NCI-H69 (cell line): ENCODE data around the gene TACR1.
"Not testable (repeated sequence)": the region's sequence is repeated elsewhere in the genome, so short reads cannot be mapped to it uniquely, and the experiment has no call there.

Source experiments
- DNase-seq: peaks from one replicate; lab custom pipeline; 2025; lab: John Stamatoyannopoulos, UW

Gene TACR1

GRCh38 chr2:75146221-75146605 is 53.1 kb downstream of the TACR1 start:
- DNase-seq: not testable (repeated sequence)

DNA sequence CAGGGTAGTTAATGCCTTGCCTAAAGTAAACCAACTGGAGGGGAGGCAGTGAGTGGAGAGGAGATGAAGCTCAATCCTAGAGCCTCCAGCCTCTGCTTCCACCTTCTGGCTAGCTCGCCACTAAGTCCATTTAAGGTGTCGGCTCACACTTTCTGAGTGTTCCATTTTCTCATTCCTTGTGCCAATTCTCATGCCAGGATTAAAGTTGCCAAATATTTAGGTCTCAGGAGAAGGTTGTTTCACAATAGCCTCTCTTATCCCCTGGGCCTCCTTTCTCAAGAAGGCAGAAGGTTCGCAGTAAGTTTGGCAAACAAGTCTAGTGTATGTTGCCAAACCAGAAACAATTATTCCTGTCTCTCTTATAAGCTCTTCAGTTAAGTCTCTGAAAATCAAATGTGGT is 57.2 kb downstream of the TACR1 start:
- DNase-seq: no peak

DNA sequence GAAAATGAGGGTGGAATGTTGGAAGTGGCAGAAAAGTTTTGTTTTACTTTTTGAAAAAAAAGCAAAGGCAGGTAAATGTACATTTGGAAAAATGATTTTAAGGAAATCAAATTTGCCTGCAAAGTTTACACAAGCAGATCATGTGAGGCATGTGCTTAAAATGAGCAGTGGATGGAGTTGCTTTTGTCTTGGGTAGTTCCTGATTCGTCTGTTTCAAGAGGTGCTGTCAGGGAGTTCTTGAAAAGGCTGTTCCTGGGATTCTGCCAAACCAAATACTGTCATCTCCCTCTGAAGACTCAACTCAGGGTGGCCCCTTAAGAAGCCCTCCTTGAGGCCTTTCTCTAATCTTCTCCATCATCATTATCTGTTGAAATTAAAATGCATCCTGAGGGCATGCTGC is 59.0 kb downstream of the TACR1 start:
- peak; percentile 1 for DNase-seq

DNA sequence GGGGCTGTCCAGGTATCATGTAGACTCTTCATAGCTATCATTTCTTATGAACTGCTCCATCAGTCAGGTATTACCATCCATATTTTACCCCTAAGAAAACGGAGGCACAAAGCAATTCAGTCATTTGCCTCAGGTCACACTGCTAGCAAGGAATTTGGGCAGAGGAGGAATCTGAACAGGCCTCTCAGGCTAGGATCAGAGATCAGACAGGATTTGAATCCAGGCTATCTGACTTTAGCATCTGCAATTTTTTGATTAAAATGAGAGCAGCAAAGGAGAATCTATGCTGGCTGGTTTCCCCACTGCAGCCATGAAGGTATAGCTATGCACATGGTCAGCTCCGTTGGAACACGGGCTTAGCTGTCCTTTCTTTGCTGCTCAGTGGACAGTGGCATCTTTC is 60.1 kb downstream of the TACR1 start:
- DNase-seq: no peak

GRCh38 chr2:75138528-75138927 is 60.8 kb downstream of the TACR1 start:
- no peak for DNase-seq

DNA sequence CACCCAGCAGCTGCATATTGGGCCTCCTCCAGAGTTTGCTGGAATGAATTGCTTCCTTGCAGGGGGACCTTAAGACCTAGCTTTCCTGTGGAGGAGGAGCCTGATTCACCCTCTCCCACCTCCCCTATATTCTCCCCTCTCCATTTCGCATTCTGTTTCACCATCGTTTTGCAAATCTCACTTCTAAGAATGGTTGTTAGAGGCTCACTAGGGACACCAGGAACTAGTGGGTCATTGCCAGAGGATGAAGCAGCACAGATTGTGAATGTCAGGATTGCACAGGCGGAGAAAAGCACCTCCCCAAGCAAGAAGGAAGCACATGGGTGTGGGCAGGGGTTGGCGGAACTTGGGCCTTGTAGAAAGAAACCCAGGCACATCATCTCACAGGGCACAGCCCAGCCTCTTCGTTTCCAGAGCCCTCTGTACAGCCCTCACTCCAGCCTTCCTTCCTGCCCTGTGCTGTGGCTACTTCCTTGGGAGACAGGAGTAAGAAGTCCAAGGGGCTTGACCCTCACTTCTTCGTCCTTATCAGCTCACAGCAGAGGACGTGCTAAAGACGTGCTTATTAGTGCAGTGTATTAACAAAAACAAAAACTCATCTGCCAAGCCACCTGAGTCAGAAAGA is 63.4 kb downstream of the TACR1 start:
- no peak for DNase-seq

DNA sequence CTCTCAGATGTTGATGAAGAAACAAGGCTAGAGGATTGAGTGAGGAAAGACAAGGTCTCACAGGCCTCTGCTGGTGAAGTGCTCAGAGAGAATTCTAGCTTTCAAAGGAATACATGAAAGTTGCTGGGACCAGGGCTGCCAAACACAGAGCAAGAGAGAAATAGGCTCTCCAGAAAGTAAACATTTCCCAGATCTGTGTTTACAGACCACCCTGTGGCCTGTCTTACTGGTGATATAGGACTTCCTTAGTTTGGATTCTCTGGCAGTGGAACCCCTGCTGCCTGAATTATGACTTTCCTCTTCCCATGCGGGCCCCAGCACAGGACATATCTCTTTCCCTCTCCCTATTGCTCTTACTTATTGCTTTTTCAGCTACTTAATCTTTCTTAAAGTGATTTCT is 64.5 kb downstream of the TACR1 start:
- DNase-seq: peak; percentile 10

DNA sequence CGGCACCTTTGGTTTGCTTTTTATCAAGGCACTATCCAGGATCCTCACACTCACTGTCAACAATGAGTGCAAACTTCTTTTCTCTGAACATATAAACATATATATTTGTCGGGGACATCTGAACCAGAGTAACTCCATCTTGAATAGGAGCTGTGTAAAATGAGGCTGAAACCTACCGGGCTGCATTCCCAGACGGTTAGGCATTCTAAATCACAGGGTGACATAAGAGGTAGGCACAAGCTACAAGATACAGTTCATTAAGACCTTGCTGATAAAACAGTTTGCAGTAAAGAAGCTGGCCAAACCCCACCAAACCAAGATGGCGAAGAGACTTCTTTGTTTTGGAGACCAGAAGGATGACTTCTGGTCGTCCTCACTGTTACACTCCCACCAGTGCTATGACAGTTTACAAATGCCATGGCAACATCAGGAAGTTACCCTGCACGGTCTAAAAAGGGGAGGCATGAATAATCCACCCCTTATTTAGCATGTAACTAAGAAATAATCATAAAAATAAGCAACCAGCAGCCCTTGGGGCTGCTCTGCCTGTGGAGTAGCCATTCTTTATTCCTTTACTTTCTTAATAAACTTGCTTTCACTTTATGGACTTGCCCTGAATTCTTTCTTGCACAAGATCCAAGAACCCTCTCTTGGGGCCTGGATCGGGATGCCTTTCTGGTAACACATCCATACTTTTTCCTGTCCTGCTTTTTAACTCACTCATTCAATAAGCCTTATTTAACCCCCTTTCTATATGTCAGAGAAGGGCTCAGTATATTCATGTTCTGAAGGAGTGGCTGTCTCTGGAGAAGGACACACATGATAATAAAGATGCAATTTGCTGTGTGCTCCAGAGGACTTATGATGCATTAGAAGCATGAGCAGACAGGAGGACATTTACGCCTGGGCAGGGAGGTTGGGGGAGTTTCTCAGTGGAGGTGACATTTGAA is 65.4 kb downstream of the TACR1 start:
- DNase-seq: no peak

- peak; percentile 34 for DNase-seq
Measured at GRCh38 chr2:75130171-75130570, 69.1 kb downstream of the TACR1 start.

DNA sequence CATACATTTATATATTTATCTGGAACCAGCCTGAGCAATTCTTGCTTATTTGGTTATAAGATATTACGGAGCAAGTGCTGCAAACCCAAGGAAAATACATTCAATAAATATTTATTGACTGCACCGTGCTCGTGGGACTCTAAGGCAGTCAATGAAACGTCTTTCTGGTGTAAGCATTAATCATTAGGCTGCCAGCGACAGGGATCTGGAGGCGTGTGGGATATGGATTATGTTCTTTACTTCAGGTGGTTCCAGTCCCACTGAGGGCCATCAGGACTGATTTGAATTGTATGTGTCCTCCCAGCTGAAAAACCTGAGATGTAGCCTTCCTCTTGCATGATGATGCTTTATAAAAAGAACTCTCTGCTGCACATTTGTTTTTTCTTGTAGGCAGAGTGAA is 75.4 kb downstream of the TACR1 start:
- DNase-seq: no peak

DNA sequence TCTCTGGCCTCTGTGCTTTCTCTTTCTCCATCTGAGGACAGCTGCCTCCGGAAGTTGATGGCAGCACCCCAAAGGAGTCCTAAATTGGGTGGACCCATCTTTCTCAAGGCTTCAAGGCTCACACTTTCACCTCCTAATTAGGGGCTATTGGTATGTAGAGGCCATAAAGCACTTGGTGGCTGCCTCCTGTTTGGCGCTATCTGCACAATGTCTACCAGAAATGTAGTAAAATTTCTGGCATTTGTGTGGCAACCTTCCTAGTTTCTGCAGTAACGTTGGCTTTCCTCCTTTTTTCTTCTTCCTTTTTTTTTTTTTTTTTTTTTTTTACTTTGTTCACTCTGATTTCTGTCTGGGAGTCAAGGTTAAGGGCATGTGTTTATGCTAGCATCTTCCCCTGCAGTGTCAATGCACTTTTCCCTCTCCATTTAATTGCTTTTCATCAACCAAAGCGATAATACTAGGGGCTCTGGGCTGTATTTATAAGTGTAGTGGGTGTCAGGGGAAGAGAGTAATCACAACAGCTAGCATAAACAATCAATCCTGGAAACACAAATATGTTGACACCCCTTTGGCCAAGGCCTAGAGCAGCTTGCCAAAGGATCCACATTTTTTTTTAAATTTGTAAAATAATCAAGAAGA is 86.0 kb downstream of the TACR1 start:
- DNase-seq: no peak

DNA sequence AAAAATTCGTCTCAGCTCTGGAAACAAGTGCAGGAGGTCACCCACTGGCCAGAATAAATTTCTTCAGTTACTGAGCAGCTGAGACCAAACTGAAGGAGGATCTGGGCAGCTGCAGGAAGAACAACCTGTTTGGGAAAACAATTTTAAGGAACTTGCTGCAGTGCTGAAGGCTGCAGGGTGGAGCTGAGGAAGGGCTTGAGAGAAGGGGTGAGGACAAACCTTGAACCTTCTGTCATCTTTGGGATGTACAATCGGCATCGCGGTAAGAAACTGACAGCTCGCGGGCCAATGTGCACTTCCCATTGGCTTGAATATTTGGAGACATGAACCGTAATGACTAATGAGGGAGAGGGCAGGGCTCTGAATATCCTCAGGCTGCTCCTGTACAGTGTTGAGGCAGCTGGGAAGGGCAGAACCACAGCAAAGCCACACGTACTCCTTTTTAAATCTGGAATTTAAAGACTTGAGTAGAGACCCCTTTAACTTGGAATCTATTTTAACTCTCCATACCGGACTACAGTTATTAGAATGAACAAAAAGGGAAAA is 90.3 kb downstream of the TACR1 start:
- DNase-seq: no peak

GRCh38 chr2:75102011-75102410 is 97.3 kb downstream of the TACR1 start:
- no peak for DNase-seq

DNA sequence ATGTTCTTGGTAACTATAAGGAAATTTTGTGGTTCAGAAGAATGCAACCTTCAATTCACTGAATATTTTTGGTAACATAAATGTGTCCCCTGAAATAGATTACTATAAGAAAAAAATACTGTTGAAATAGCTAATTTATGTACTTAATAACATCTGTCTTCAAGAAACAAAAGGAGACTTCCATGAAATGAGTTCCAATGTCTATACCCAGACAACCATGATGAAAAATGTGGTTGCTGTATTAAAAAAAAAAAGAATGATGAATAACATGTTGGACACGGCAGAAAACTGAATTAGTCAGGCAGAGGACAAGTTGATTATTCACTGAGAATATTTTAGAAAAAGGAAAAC is 98.5 kb downstream of the TACR1 start:
- no peak for DNase-seq

GRCh38 chr2:75100011-75100800 is 99.1 kb downstream of the TACR1 start:
- DNase-seq: peak; percentile 64

DNA sequence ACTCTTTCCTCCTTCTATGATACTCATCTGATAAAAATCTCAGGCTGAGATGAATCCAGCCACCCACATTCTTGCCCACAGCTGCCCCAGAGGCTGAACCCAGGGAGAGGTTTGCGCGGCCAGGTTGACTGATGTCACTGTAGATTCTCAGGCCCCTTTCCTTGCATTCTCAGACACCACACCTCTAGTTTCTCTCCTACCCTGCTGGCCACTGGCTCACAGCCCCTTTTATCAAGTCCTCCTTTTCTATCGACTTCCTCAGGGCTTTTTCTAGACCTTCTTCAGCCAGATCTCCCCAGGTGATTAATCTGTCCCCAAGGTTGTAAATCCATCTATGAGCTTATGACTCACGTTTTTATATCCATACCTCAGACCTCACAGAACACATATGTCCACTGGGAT is 99.8 kb downstream of the TACR1 start:
- DNase-seq: peak; percentile 6

- DNase-seq: peak; percentile 34
Measured at GRCh38 chr2:75098856-75099255, 100.5 kb downstream of the TACR1 start.

GRCh38 chr2:75097831-75098230 is 101.5 kb downstream of the TACR1 start:
- DNase-seq: no peak

- DNase-seq: no peak
Measured at GRCh38 chr2:75094405-75094804, 104.9 kb downstream of the TACR1 start.

GRCh38 chr2:75090770-75091515 is 108.4 kb downstream of the TACR1 start:
- DNase-seq: no peak

- no peak for DNase-seq
Measured at GRCh38 chr2:75089471-75089870, 109.8 kb downstream of the TACR1 start.
